Stimulated activated CD4-positive, alpha-beta T cell treated with anti-CD3 and anti-CD28 coated beads, Interleukin-12 subunit alpha, Interleukin-12 subunit beta, amount 100 ng/mL, for 24 hours (primary cell): ENCODE results near the gene SERPINF2.
"Not testable (repeated sequence)": the region's sequence is repeated elsewhere in the genome, so short reads cannot be mapped to it uniquely, and the experiment has no call there.

Source experiments
- DNase-seq, 2 experiments: peaks; one replicate each; pipeline ENCODE4 v3.0.0-alpha.2; 2020; ENCODE audit warnings: low read depth in 2 of 2

Gene SERPINF2

GRCh38 chr17:1735418-1735817 lies 7.3 kb upstream of the SERPINF2 start:
- DNase-seq: no peak

GRCh38 chr17:1735834-1736347 lies 6.8 kb upstream of the SERPINF2 start:
- DNase-seq: no peak

- peak in 1 of 2 experiments; percentile 62 for DNase-seq
Measured at GRCh38 chr17:1736348-1737281, 6.1 kb upstream of the SERPINF2 start.

- no peak for DNase-seq
Measured at GRCh38 chr17:1737531-1738291, 5.0 kb upstream of the SERPINF2 start.

GRCh38 chr17:1741899-1742298 lies 772 bp upstream of the SERPINF2 start:
- DNase-seq: not testable (repeated sequence)

GRCh38 chr17:1743088-1743439 lies 393 bp downstream of the SERPINF2 start:
- DNase-seq: no peak

GRCh38 chr17:1744551-1745512 lies 2.2 kb downstream of the SERPINF2 start:
- no peak for DNase-seq

- no peak for DNase-seq
Measured at GRCh38 chr17:1745513-1746020, 2.9 kb downstream of the SERPINF2 start.

GRCh38 chr17:1746975-1747543 lies 4.4 kb downstream of the SERPINF2 start:
- no peak for DNase-seq

GRCh38 chr17:1750628-1751027 lies 8.0 kb downstream of the SERPINF2 start:
- no peak for DNase-seq

GRCh38 chr17:1752425-1753262 lies 10.0 kb downstream of the SERPINF2 start:
- DNase-seq: no peak

- no peak for DNase-seq
Measured at GRCh38 chr17:1753767-1754429, 11.2 kb downstream of the SERPINF2 start.

GRCh38 chr17:1754430-1755112 lies 11.9 kb downstream of the SERPINF2 start:
- DNase-seq: no peak

GRCh38 chr17:1755252-1755826 lies 12.7 kb downstream of the SERPINF2 start:
- no peak for DNase-seq

- no peak for DNase-seq
Measured at GRCh38 chr17:1755827-1756262, 13.2 kb downstream of the SERPINF2 start.

GRCh38 chr17:1758807-1759206 lies 16.1 kb downstream of the SERPINF2 start:
- no peak for DNase-seq

- DNase-seq: no peak
Measured at GRCh38 chr17:1759529-1759928, 16.9 kb downstream of the SERPINF2 start.

GRCh38 chr17:1762233-1762900 lies 19.7 kb downstream of the SERPINF2 start:
- no peak for DNase-seq
